H1 (cell line): ENCODE measurements around the gene ZNF442. TPM values are rescaled to one million over a fixed set of nuclear protein-coding genes. Genes with fewer than 3 reads are reported as not detected.

Source experiments
- CTCF ChIA-PET: fragments of 300-600 bp; sonication (Branson Sonifier 250); formaldehyde crosslinking; loops from one replicate; lab custom pipeline; 2021; ENCODE audit not compliant: partially characterized antibody; lab: Charles Lee
- POLR2A ChIA-PET: fragments of 300-600 bp; sonication (Branson Sonifier 250); formaldehyde crosslinking; loops from one replicate; lab custom pipeline; 2021; ENCODE audit warnings: inconsistent platforms; ENCODE audit not compliant: partially characterized antibody; lab: Charles Lee
- DNase-seq, 2 experiments: peaks; one replicate each; pipeline versions ENCODE4 v3.0.0 to v3.0.0-alpha.2; 2010 to 2022; ENCODE audit warnings: low spot score in 2 of 2, low read depth in 1 of 2, mixed read lengths in 1 of 2
- FAIRE-seq: peaks from 2 replicates; lab custom pipeline; 2011; peaks lifted over from hg19 to GRCh38; lab: Jason Lieb, UNC
- H2AFZ ChIP-seq: 2 replicates; pipeline ENCODE4 v1.8.1; 2012; ENCODE audit warnings: low read length, inconsistent platforms
- H2AK5ac ChIP-seq: 2 replicates; pipeline ENCODE4 v1.6.1; 2013; ENCODE audit warnings: low read depth, low read length
- H2BK120ac ChIP-seq: replicated peaks from 2 replicates; pipeline ENCODE3; 2013; ENCODE audit warnings: low read depth, low read length, inconsistent platforms
- H2BK12ac ChIP-seq: 2 replicates; pipeline ENCODE4 v1.6.1; 2013; ENCODE audit warnings: low read depth, low read length
- H2BK15ac ChIP-seq: 2 replicates; pipeline ENCODE4 v1.6.1; 2013; ENCODE audit warnings: low read length
- H2BK20ac ChIP-seq: 2 replicates; pipeline ENCODE4 v1.6.1; 2013; ENCODE audit warnings: low read length
- H2BK5ac ChIP-seq: 2 replicates; pipeline ENCODE4 v1.6.1; 2013; ENCODE audit warnings: low read depth, low read length
- H3K14ac ChIP-seq: 2 replicates; pipeline ENCODE4 v1.6.1; 2013; ENCODE audit warnings: inconsistent platforms; ENCODE audit not compliant: insufficient read length
- H3K18ac ChIP-seq: 2 replicates; pipeline ENCODE4 v1.6.1; 2013; ENCODE audit warnings: low read length; ENCODE audit errors: extremely low read depth
- H3K23ac ChIP-seq: 2 replicates; pipeline ENCODE4 v1.6.1; 2013; ENCODE audit warnings: inconsistent platforms; ENCODE audit not compliant: insufficient read length
- H3K23me2 ChIP-seq: 2 replicates; pipeline ENCODE4 v1.6.1; 2013; ENCODE audit warnings: low read depth, low read length
- H3K27ac ChIP-seq: 2 replicates; pipeline ENCODE4 v1.6.1; 2011; ENCODE audit warnings: low read depth, low read length, inconsistent platforms
- H3K27me3 ChIP-seq, 4 experiments: replicated peaks in 1 of 4; 1 replicate in 1 of 4; 2 replicates in 3 of 4; pipeline versions ENCODE4 v1.6.1 to v1.8.1; 2011 to 2013; ENCODE audit warnings: low read length in 3 of 4, mild to moderate bottlenecking in 3 of 4, inconsistent platforms in 2 of 4, mixed read lengths in 2 of 4, moderate library complexity in 1 of 4; ENCODE audit not compliant: control insufficient read depth in 3 of 4, insufficient read depth in 3 of 4; ENCODE audit errors: extremely low read depth in 1 of 4
- H3K36me3 ChIP-seq, 4 experiments: 2 replicates each; pipeline versions ENCODE4 v1.6.1 to v1.8.1; 2011 to 2013; ENCODE audit warnings: mild to moderate bottlenecking in 4 of 4, low read length in 3 of 4, moderate library complexity in 2 of 4, control low read depth in 1 of 4, inconsistent platforms in 1 of 4; ENCODE audit not compliant: insufficient read depth in 4 of 4, control insufficient read depth in 2 of 4
- H3K4ac ChIP-seq: replicated peaks from 2 replicates; pipeline ENCODE3; 2013; ENCODE audit warnings: low read length, low read depth, mixed read lengths, inconsistent platforms; ENCODE audit not compliant: insufficient read length
- H3K4me1 ChIP-seq, 4 experiments: replicated peaks in 1 of 4; 1 replicate in 1 of 4; 2 replicates in 3 of 4; pipeline versions ENCODE4 v1.6.1 to v1.8.1; 2011 to 2013; ENCODE audit warnings: low read length in 3 of 4, inconsistent platforms in 2 of 4, mixed read lengths in 1 of 4; ENCODE audit not compliant: insufficient read depth in 4 of 4, control insufficient read depth in 3 of 4
- H3K4me2 ChIP-seq, 2 experiments: 2 replicates each; pipeline versions ENCODE4 v1.6.1 to v1.8.1; 2011 to 2013; ENCODE audit warnings: low read depth in 2 of 2, low read length in 2 of 2, control low read depth in 1 of 2, inconsistent platforms in 1 of 2, mild to moderate bottlenecking in 1 of 2; ENCODE audit not compliant: insufficient read depth in 1 of 2
- H3K4me3 ChIP-seq, 4 experiments: fragments of 200-600, 300-600 bp in 1 of 4; sonication (generic), shearing (Covaris generic), sonication (Bioruptor Twin) in 1 of 4; 2 replicates each; pipeline versions ENCODE4 v1.5.1 to v1.8.1; 2011 to 2016; ENCODE audit warnings: low read length in 4 of 4, low read depth in 3 of 4, control low read depth in 2 of 4, inconsistent platforms in 2 of 4, mild to moderate bottlenecking in 2 of 4, mixed read lengths in 1 of 4, moderate library complexity in 1 of 4; ENCODE audit not compliant: insufficient read depth in 2 of 4; ENCODE audit errors: extremely low read depth in 1 of 4
- H3K56ac ChIP-seq: replicated peaks from 2 replicates; pipeline ENCODE3; 2013; ENCODE audit warnings: low read depth, mild to moderate bottlenecking, mixed read lengths, low read length, inconsistent platforms; ENCODE audit not compliant: insufficient read length
- H3K79me1 ChIP-seq: 2 replicates; pipeline ENCODE4 v1.6.1; 2013; ENCODE audit warnings: low read depth, low read length, control low read depth
- H3K79me2 ChIP-seq, 2 experiments: 2 replicates each; pipeline versions ENCODE4 v1.6.1 to v1.8.1; 2012 to 2013; ENCODE audit warnings: low read length in 2 of 2, mild to moderate bottlenecking in 2 of 2, inconsistent platforms in 1 of 2; ENCODE audit not compliant: insufficient read depth in 2 of 2, control insufficient read depth in 1 of 2
- H3K9ac ChIP-seq, 4 experiments: replicated peaks in 1 of 4; 1 replicate in 1 of 4; 2 replicates in 3 of 4; pipeline versions ENCODE4 v1.6.1 to v1.8.1; 2011 to 2013; ENCODE audit warnings: low read depth in 3 of 4, low read length in 3 of 4, control low read depth in 2 of 4, mild to moderate bottlenecking in 2 of 4, moderate library complexity in 2 of 4, inconsistent platforms in 1 of 4; ENCODE audit errors: extremely low read depth in 1 of 4
- H3K9me3 ChIP-seq, 2 experiments: 2 replicates each; pipeline versions ENCODE4 v1.6.1 to v1.8.1; 2012 to 2013; ENCODE audit warnings: mild to moderate bottlenecking in 2 of 2, moderate library complexity in 2 of 2, control low read depth in 1 of 2, inconsistent platforms in 1 of 2, low read depth in 1 of 2, low read length in 1 of 2, mixed read lengths in 1 of 2; ENCODE audit not compliant: insufficient read depth in 2 of 2
- H4K20me1 ChIP-seq, 2 experiments: replicated peaks in 1 of 2; 2 replicates each; pipeline versions ENCODE3 to v1.8.1; 2011 to 2013; ENCODE audit warnings: inconsistent platforms in 2 of 2, low read length in 2 of 2, mild to moderate bottlenecking in 1 of 2; ENCODE audit not compliant: insufficient read depth in 2 of 2, control insufficient read depth in 1 of 2
- H4K5ac ChIP-seq: 2 replicates; pipeline ENCODE4 v1.6.1; 2013; ENCODE audit warnings: low read length, low read depth, mixed read lengths, inconsistent platforms; ENCODE audit not compliant: insufficient read length
- H4K8ac ChIP-seq: 2 replicates; pipeline ENCODE4 v1.8.0; 2013; ENCODE audit warnings: mild to moderate bottlenecking, moderate library complexity, low read length, inconsistent platforms; ENCODE audit not compliant: insufficient read depth; ENCODE audit errors: extremely low read depth
- H4K91ac ChIP-seq: replicated peaks from 2 replicates; pipeline ENCODE3; 2013; ENCODE audit warnings: low read length, mixed read lengths, inconsistent platforms; ENCODE audit not compliant: insufficient read length
- ATF2 ChIP-seq: IDR thresholded peaks from 2 replicates; pipeline ENCODE4 v1.6.1; 2012; ENCODE audit warnings: low read length, inconsistent platforms
- BACH1 ChIP-seq: IDR thresholded peaks from 2 replicates; pipeline ENCODE4 v1.6.1; 2012; ENCODE audit warnings: low read length, improper control_type of control experiment
- CHD1 ChIP-seq: IDR thresholded peaks from 2 replicates; pipeline ENCODE4 v1.6.1; 2012; ENCODE audit warnings: low read depth, low read length, improper control_type of control experiment
- CREB1 ChIP-seq: IDR thresholded peaks from 2 replicates; pipeline ENCODE4 v1.6.1; 2012; ENCODE audit warnings: inconsistent platforms
- CTBP2 ChIP-seq: IDR thresholded peaks from 2 replicates; pipeline ENCODE4 v1.7.0; 2011; ENCODE audit warnings: borderline replicate concordance, mild to moderate bottlenecking, moderate library complexity, mixed read lengths, low read length; ENCODE audit not compliant: insufficient read depth, insufficient read length
- EZH2 ChIP-seq: fragments of 200-600 bp; sonication (generic); IDR thresholded peaks from 2 replicates; pipeline ENCODE4 v1.7.1; 2012; ENCODE audit warnings: low read depth, mild to moderate bottlenecking, moderate library complexity, low read length, inconsistent platforms; ENCODE audit not compliant: severe bottlenecking
- GABPA ChIP-seq: IDR thresholded peaks from 2 replicates; pipeline ENCODE4 v1.6.1; 2011; ENCODE audit warnings: mild to moderate bottlenecking, low read length, moderate library complexity, borderline replicate concordance; ENCODE audit not compliant: insufficient read depth
- HDAC6 ChIP-seq: IDR thresholded peaks from one replicate; pipeline ENCODE4 v1.7.1; 2012; ENCODE audit warnings: low read depth, mild to moderate bottlenecking, inconsistent platforms, low read length, moderate library complexity
- RAD21 ChIP-seq, 2 experiments: IDR thresholded peaks in 1 of 2; conservative IDR thresholded peaks in 1 of 2; 2 replicates each; pipeline ENCODE4 v1.6.1; 2011; ENCODE audit warnings: low read depth in 2 of 2, low read length in 2 of 2, improper control_type of control experiment in 1 of 2, inconsistent platforms in 1 of 2, mild to moderate bottlenecking in 1 of 2, moderate library complexity in 1 of 2
- SIX5 ChIP-seq: IDR thresholded peaks from 2 replicates; pipeline ENCODE4 v1.6.1; 2011; ENCODE audit warnings: mild to moderate bottlenecking, low read depth, low read length
- SP2 ChIP-seq: IDR thresholded peaks from 2 replicates; pipeline ENCODE4 v1.6.1; 2012; ENCODE audit warnings: mild to moderate bottlenecking, low read length, inconsistent platforms
- TBP ChIP-seq: IDR thresholded peaks from 2 replicates; pipeline ENCODE4 v1.6.1; 2011; ENCODE audit warnings: low read depth, low read length, improper control_type of control experiment
- YY1 ChIP-seq: IDR thresholded peaks from 2 replicates; pipeline ENCODE4 v1.6.1; 2011; ENCODE audit warnings: low read depth, mild to moderate bottlenecking, low read length
- WGBS, 2 experiments: shearing (Covaris generic) in 1 of 2; methylation state at CpG; one replicate each; pipeline versions ENCODE4 v1.1.6 to v1.1.7; 2013 to 2015; ENCODE audit warnings: low lambda C conversion rate in 2 of 2, mixed read lengths in 2 of 2, inconsistent platforms in 1 of 2, low coverage in 1 of 2, missing lambda C conversion rate in 1 of 2; ENCODE audit not compliant: insufficient replicate concordance in 2 of 2, insufficient coverage in 1 of 2, insufficient read length in 1 of 2; ENCODE audit errors: extremely low coverage in 1 of 2, missing lambda C conversion rate in 1 of 2; 5-methylcytosine and 5-hydroxymethylcytosine counted together
- polyA plus RNA-seq, 7 experiments: library from polyadenylated mRNA; depleted of rRNA in 3 of 7; stranded (reverse) in 5 of 7; unstranded in 2 of 7; fragments of >200 nt in 5 of 7; fragments of 200-250 nt in 2 of 7; gene quantifications; 1 replicate in 5 of 7; 2 replicates in 1 of 7; 4 replicates in 1 of 7; pipeline versions ENCODE4 v1.2.1 to v1.2.3, GENCODE V29; 2011 to 2013; ENCODE audit warnings: missing spikeins in 2 of 7, mixed read lengths in 2 of 7
- total RNA-seq: library from RNA; stranded (reverse); fragmentation: NEBNext Ultra II Directional; extraction: Animal tissue kit (Norgen Biotek cat#: 25700); gene quantifications from 2 replicates; pipeline ENCODE4 v1.2.1, GENCODE V29; 2021

The ZNF442 gene
- total and polyA plus RNA-seq, 2 of the 8 experiments (the other 6 are each of a cell fraction or from before 2014, with no cell fraction given): 0.60 to 2.4 TPM

DNA sequence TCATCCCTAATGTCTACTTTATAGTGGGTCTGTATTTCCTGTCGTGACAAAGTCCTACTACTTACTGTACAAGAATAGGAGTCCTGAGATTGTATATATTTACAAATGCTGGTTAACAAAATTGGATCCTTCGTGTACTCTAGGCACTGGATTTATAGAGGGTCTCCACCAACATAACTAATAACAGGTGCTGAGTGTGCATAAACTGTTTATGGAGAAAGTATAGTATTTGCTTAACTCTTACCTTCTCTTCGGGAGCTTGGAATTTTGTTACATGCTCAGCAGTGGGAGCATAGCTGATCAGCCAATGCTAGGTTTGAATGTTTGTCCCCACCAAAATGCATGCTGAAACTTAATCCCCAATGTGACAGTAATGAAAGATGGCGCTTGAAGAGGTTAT, 12.1 kb downstream of the ZNF442 start:
- H3K18ac ChIP-seq: no peak overlapping the region
- H3K79me1 ChIP-seq: no peaks in the 10 kb centered on the region
- H3K9ac ChIP-seq: no peak overlapping the region
- no peaks in the 10 kb centered on the region for H3K4me1 ChIP-seq
- no peak overlapping the region for H4K5ac ChIP-seq
- H3K36me3 ChIP-seq: peaks cover 0 to 26% (median 3%) of the 10 kb centered on the region in 4 experiments; a peak in 4 of 8 replicates
- H3K27ac ChIP-seq: no peak overlapping the region
- no peak overlapping the region for H2BK20ac ChIP-seq
- H3K56ac ChIP-seq: no peak overlapping the region
- H3K79me2 ChIP-seq: no peaks in the 10 kb centered on the region
- no peak overlapping the region for H3K4ac ChIP-seq
- H2AK5ac ChIP-seq: no peak overlapping the region
- H3K14ac ChIP-seq: no peak overlapping the region
- H3K4me3 ChIP-seq: no peak overlapping the region
- no peak overlapping the region for H4K91ac ChIP-seq
- CTCF ChIA-PET: no interaction called here
- H4K20me1 ChIP-seq: no peaks in the 10 kb centered on the region
- peaks cover 55 to 60% of the 10 kb centered on the region in 2 experiments for H3K9me3 ChIP-seq
- H2AFZ ChIP-seq: no peak overlapping the region
- no peak overlapping the region for H2BK12ac ChIP-seq
- no peak for DNase-seq
- no peak overlapping the region for H4K8ac ChIP-seq
- no peak for FAIRE-seq
- H2BK5ac ChIP-seq: no peak overlapping the region
- no peaks in the 10 kb centered on the region for H3K27me3 ChIP-seq
- no peak overlapping the region for H2BK120ac ChIP-seq
- H3K4me2 ChIP-seq: no peak overlapping the region
- 80% methylated on average over 4 of the region's 4 CpGs; no CpG with 5 or more reads in 1 of the 2 experiments for WGBS, 2 experiments
- no peak for TF ChIP-seq CHD1
- no peak for TF ChIP-seq BACH1
- no peak for TF ChIP-seq ATF2
- TF ChIP-seq SP2: no peak
- TF ChIP-seq HDAC6: no peak
- TF ChIP-seq EZH2: no peak
- no peak for TF ChIP-seq CREB1
- TF ChIP-seq CTBP2: no peak
- no peak for TF ChIP-seq YY1
- TF ChIP-seq SIX5: no peak
- TF ChIP-seq RAD21 (IDR thresholded peaks at IDR 0.05 in 1 of 2, conservative IDR thresholded peaks at IDR 0.05 in 1 of 2; ENCODE audit: low read depth in 2 of 2, low read length in 2 of 2): no peak
- TF ChIP-seq TBP: no peak
- no peak for TF ChIP-seq GABPA
- no peaks in the 10 kb centered on the region for H3K23me2 ChIP-seq
- H3K23ac ChIP-seq: no peak overlapping the region
- POLR2A ChIA-PET: no interaction called here
- H2BK15ac ChIP-seq: no peak overlapping the region
